Measurements from ENCODE around the gene TFAM.

DNA sequence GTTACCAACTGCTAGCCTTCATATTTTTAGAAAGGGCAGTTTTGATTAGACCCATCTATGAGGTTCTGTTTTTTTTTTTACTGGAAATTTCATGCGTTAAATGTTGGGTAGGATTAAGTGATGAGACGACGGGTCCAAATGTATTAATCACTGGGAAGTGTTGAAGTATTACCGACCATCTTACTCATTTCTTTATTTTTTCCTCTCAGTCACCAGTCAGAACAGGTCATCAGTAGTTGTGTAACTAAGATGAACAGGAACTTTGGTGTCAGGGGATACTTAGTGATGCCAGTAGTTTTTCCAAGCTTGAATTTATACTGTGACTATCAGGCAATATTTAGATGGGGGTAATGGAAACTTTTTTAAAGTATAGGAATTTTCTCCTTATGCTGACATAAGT is 14.2 kb downstream of the TFAM start:
- no peak for TF ChIP-seq ZNF274 (IDR thresholded peaks at IDR 0.05; ENCODE audit: low read depth, low read length)
- no peak for TF ChIP-seq YY1 (IDR thresholded peaks at IDR 0.05; ENCODE audit: insufficient read depth, insufficient read length)

All from NT2/D1 (cell line).